ENCODE measurements around the gene ANKFY1. TPM values are rescaled to one million over a fixed set of nuclear protein-coding genes. Genes with fewer than 3 reads are reported as not detected.

ANKFY1 gene
- total RNA-seq, 1 donor from 2014 or later = 22.6 TPM

- peaks cover 37% of the 10 kb centered on the region for H3K36me3 ChIP-seq (ENCODE audit: control insufficient read depth, insufficient read depth, low read length)
- no peaks in the 10 kb centered on the region for H3K27me3 ChIP-seq (ENCODE audit: control insufficient read depth, insufficient read depth, low read length)
- H3K4me3 ChIP-seq (ENCODE audit: low read depth, low read length) = no peak overlapping the region
- FAIRE-seq (no peak), DNase-seq (ENCODE audit: low read depth) (no peak)
- no peak for TF ChIP-seq CTCF (IDR thresholded peaks at IDR 0.05; ENCODE audit: insufficient read depth, low read length, severe bottlenecking)
Measured at GRCh38 chr17:4179071-4179470, 84.7 kb downstream of the ANKFY1 start.

- no peak for DNase-seq (ENCODE audit: low read depth)
- no peak for TF ChIP-seq CTCF (IDR thresholded peaks at IDR 0.05; ENCODE audit: insufficient read depth, low read length, severe bottlenecking)
- FAIRE-seq = peak; percentile 55
Measured at GRCh38 chr17:4178651-4179050, 85.1 kb downstream of the ANKFY1 start.

GRCh38 chr17:4177806-4178205, 86.0 kb downstream of the ANKFY1 start:
- Histone ChIP-seq H3K4me3 (ENCODE audit: low read depth, low read length) (no peak overlapping the region), H3K27me3 (ENCODE audit: control insufficient read depth, insufficient read depth, low read length) (no peaks in the 10 kb centered on the region), H3K36me3 (ENCODE audit: control insufficient read depth, insufficient read depth, low read length) (peaks cover 39% of the 10 kb centered on the region)
- no peak for DNase-seq (ENCODE audit: low read depth)
- no peak for TF ChIP-seq CTCF (IDR thresholded peaks at IDR 0.05; ENCODE audit: insufficient read depth, low read length, severe bottlenecking)
- FAIRE-seq = peak; percentile 66

More at GRCh38 chr17:4178651-4179050, 85.1 kb downstream of the ANKFY1 start:
- H3K4me3 ChIP-seq (ENCODE audit: low read depth, low read length) = no peak overlapping the region
- no peaks in the 10 kb centered on the region for H3K27me3 ChIP-seq (ENCODE audit: control insufficient read depth, insufficient read depth, low read length)
- H3K36me3 ChIP-seq (ENCODE audit: control insufficient read depth, insufficient read depth, low read length) = peaks cover 39% of the 10 kb centered on the region

GRCh38 chr17:4176808-4177472, 86.8 kb downstream of the ANKFY1 start:
- H3K27me3 ChIP-seq (ENCODE audit: control insufficient read depth, insufficient read depth, low read length) = no peaks in the 10 kb centered on the region
- peak; percentile 86 for FAIRE-seq
- no peak for TF ChIP-seq CTCF (IDR thresholded peaks at IDR 0.05; ENCODE audit: insufficient read depth, low read length, severe bottlenecking)
- DNase-seq (ENCODE audit: low read depth) = no peak
- no peak overlapping the region for H3K4me3 ChIP-seq (ENCODE audit: low read depth, low read length)
- H3K36me3 ChIP-seq (ENCODE audit: control insufficient read depth, insufficient read depth, low read length) = peaks cover 42% of the 10 kb centered on the region

GRCh38 chr17:4175921-4176807, 87.6 kb downstream of the ANKFY1 start:
- DNase-seq (ENCODE audit: low read depth) (no peak), FAIRE-seq (no peak)
- Histone ChIP-seq H3K4me3 (ENCODE audit: low read depth, low read length) (no peak overlapping the region), H3K27me3 (ENCODE audit: control insufficient read depth, insufficient read depth, low read length) (no peaks in the 10 kb centered on the region), H3K36me3 (ENCODE audit: control insufficient read depth, insufficient read depth, low read length) (peaks cover 45% of the 10 kb centered on the region)
- TF ChIP-seq CTCF (IDR thresholded peaks at IDR 0.05; ENCODE audit: insufficient read depth, low read length, severe bottlenecking) = no peak

All from bronchial epithelial cell (primary cell).